Stomach (tissue), 4 donors: ENCODE data around the gene ASS1.

Experiments used
- POLR2A ChIP-seq, 4 donors: fragments of 450-650 bp; IDR thresholded peaks; one replicate each; pipeline ENCODE4 v1.6.1; 2016; ENCODE audit warnings: antibody characterized with exemption in 4 of 4, control low read depth in 2 of 4, mild to moderate bottlenecking in 1 of 4, moderate library complexity in 1 of 4
- TF ChIP-seq, protein P1 (sequence below), 7 experiments: fragments of 450-650 bp in 4 of 7; fragments of 200-600 bp in 3 of 7; sonication (generic) in 3 of 7; IDR thresholded peaks; one replicate each; pipeline ENCODE4 v1.5.1; 2016 to 2019; ENCODE audit warnings: antibody characterized with exemption in 7 of 7, control low read depth in 2 of 7, mild to moderate bottlenecking in 1 of 7

DNA sequence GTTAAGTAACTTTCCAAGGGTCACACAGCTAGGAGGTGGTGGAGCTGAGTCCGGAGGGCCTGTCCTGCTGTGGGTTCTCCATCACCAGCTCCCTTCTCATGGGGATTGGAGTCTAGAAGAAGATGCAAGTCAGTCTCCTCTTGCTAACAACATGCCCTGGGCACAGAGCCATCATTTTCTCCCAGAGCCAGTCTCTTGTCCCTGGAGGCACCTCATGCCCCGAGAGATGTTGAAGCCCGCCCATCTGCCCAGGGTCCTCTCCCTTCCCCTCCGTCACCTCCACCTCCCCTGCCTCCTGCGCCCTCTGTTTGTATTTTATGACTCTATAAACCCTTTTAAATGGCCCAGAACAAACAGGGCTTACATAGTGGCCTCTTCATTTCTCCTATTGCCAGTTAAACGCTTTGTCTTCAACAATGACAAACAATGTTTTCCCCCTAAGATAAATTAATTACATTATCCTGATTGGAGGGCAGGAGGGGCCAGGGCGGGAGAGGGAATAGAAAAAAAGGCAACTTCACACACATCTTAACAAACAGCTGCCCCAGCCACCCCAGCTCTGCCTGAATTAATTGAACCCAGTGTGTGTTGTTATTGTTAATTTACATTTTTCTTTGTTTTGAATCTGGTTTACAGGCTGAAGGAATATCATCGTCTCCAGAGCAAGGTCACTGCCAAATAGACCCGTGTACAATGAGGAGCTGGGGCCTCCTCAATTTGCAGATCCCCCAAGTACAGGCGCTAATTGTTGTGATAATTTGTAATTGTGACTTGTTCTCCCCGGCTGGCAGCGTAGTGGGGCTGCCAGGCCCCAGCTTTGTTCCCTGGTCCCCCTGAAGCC lies 55.8 kb downstream of the ASS1 start:
- TF ChIP-seq, protein P1, sequence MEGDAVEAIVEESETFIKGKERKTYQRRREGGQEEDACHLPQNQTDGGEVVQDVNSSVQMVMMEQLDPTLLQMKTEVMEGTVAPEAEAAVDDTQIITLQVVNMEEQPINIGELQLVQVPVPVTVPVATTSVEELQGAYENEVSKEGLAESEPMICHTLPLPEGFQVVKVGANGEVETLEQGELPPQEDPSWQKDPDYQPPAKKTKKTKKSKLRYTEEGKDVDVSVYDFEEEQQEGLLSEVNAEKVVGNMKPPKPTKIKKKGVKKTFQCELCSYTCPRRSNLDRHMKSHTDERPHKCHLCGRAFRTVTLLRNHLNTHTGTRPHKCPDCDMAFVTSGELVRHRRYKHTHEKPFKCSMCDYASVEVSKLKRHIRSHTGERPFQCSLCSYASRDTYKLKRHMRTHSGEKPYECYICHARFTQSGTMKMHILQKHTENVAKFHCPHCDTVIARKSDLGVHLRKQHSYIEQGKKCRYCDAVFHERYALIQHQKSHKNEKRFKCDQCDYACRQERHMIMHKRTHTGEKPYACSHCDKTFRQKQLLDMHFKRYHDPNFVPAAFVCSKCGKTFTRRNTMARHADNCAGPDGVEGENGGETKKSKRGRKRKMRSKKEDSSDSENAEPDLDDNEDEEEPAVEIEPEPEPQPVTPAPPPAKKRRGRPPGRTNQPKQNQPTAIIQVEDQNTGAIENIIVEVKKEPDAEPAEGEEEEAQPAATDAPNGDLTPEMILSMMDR (IDR thresholded peaks at IDR 0.05), result no peak
- TF ChIP-seq POLR2A (IDR thresholded peaks at IDR 0.05), result no peak
